Type B pancreatic cell (in vitro differentiated cells): ENCODE results near the gene PLCB1. TPM values are rescaled to one million over a fixed set of nuclear protein-coding genes. Genes with fewer than 3 reads are reported as not detected.
A peak's percentile ranks its signal among the peaks of the same experiment; 100 is the strongest.

Experiments
- DNase-seq: peaks from one replicate; pipeline ENCODE4 v3.0.0; 2021; ENCODE audit warnings: mixed read lengths; ENCODE audit not compliant: unreplicated experiment; ENCODE audit errors: extremely low spot score
- H3K27ac Mint-ChIP-seq: 2 replicates; pipeline ENCODE4 v1.8.0; 2021; ENCODE audit warnings: mild to moderate bottlenecking, mixed read lengths
- H3K27me3 Mint-ChIP-seq: 2 replicates; pipeline ENCODE4 v1.8.0; 2021; ENCODE audit warnings: mixed read lengths
- H3K36me3 Mint-ChIP-seq: 2 replicates; pipeline ENCODE4 v1.8.0; 2021; ENCODE audit warnings: mixed read lengths
- H3K4me1 Mint-ChIP-seq: one replicate; pipeline ENCODE4 v1.8.0; 2021; ENCODE audit warnings: mixed read lengths; ENCODE audit not compliant: unreplicated experiment
- H3K4me3 Mint-ChIP-seq: 2 replicates; pipeline ENCODE4 v1.8.0; 2021; ENCODE audit warnings: mild to moderate bottlenecking, mixed read lengths
- H3K9me3 Mint-ChIP-seq: 2 replicates; pipeline ENCODE4 v1.8.0; 2021; ENCODE audit warnings: mixed read lengths
- CTCF ChIP-seq: fragments of 200-600 bp; sonication (generic); conservative IDR thresholded peaks from 2 replicates; pipeline ENCODE4 v1.5.0; 2021; ENCODE audit warnings: antibody characterized with exemption, mild to moderate bottlenecking
- total RNA-seq: library from RNA; stranded (reverse); gene quantifications from 2 replicates; pipeline ENCODE4 v1.2.1, GENCODE V29; 2021; ENCODE audit warnings: low replicate concordance

PLCB1 gene
- total RNA-seq, 1 donor from 2014 or later = 17.9 TPM

- Mint-ChIP-seq H3K4me1 (no peaks in the 10 kb centered on the region), H3K27ac (no peak overlapping the region), H3K27me3 (no peaks in the 10 kb centered on the region), H3K4me3 (no peak overlapping the region), H3K36me3 (no peaks in the 10 kb centered on the region), H3K9me3 (no peaks in the 10 kb centered on the region)
- no peak for DNase-seq
- TF ChIP-seq CTCF = no peak
These were observed 51.5 kb downstream of the PLCB1 start for GRCh38 chr20:8183526-8183925.

GRCh38 chr20:8187740-8188139 lies 55.7 kb downstream of the PLCB1 start:
- no peak overlapping the region for H3K27ac Mint-ChIP-seq
- H3K4me1 Mint-ChIP-seq = peaks cover 9% of the 10 kb centered on the region
- H3K4me3 Mint-ChIP-seq = no peak overlapping the region
- peaks cover 7% of the 10 kb centered on the region for H3K9me3 Mint-ChIP-seq
- no peaks in the 10 kb centered on the region for H3K36me3 Mint-ChIP-seq
- TF ChIP-seq CTCF = no peak
- no peak for DNase-seq
- no peaks in the 10 kb centered on the region for H3K27me3 Mint-ChIP-seq

- peak overlapping the region; percentile 61 for H3K4me3 Mint-ChIP-seq
- TF ChIP-seq CTCF = no peak
- peaks cover 9% of the 10 kb centered on the region for H3K4me1 Mint-ChIP-seq
- H3K27me3 Mint-ChIP-seq = no peaks in the 10 kb centered on the region
- no peaks in the 10 kb centered on the region for H3K36me3 Mint-ChIP-seq
- H3K9me3 Mint-ChIP-seq = peaks cover 7% of the 10 kb centered on the region
- peak overlapping the region; percentile 25 for H3K27ac Mint-ChIP-seq
- no peak for DNase-seq
These were observed 58.2 kb downstream of the PLCB1 start for GRCh38 chr20:8190043-8190880.

GRCh38 chr20:8194721-8195120 lies 62.7 kb downstream of the PLCB1 start:
- peaks cover 3% of the 10 kb centered on the region for H3K36me3 Mint-ChIP-seq

GRCh38 chr20:8196096-8196495 lies 64.0 kb downstream of the PLCB1 start:
- H3K36me3 Mint-ChIP-seq = peaks cover 3% of the 10 kb centered on the region
- no peak overlapping the region for H3K4me3 Mint-ChIP-seq
- no peaks in the 10 kb centered on the region for H3K27me3 Mint-ChIP-seq
- H3K27ac Mint-ChIP-seq = no peak overlapping the region
- no peaks in the 10 kb centered on the region for H3K4me1 Mint-ChIP-seq
- no peak for TF ChIP-seq CTCF
- H3K9me3 Mint-ChIP-seq = peaks cover 12% of the 10 kb centered on the region
- DNase-seq = no peak

More at GRCh38 chr20:8194721-8195120, 62.7 kb downstream of the PLCB1 start:
- TF ChIP-seq CTCF = no peak
- DNase-seq = no peak
- peaks cover 8% of the 10 kb centered on the region for H3K4me1 Mint-ChIP-seq
- peaks cover 12% of the 10 kb centered on the region for H3K9me3 Mint-ChIP-seq
- H3K4me3 Mint-ChIP-seq = no peak overlapping the region
- H3K27ac Mint-ChIP-seq = no peak overlapping the region
- no peaks in the 10 kb centered on the region for H3K27me3 Mint-ChIP-seq
